Astrocyte of the cerebellum (primary cell): ENCODE results near the gene TANC1.

Experiments used
- DNase-seq: peaks from one replicate; pipeline ENCODE4 v3.0.0-alpha.2; 2011; ENCODE audit warnings: low read depth
- H3K4me3 ChIP-seq: 2 replicates; pipeline ENCODE4 v1.5.1; 2011; ENCODE audit warnings: mild to moderate bottlenecking, low read depth, low read length, moderate library complexity
- in situ Hi-C: cut with HindIII; loops from 2 replicates; pipeline ENCODE4 v1.10.0; 2017; ENCODE audit warnings: low sequenced_read_pairs
- TF ChIP-seq, protein P1 (sequence below): IDR thresholded peaks from 2 replicates; pipeline ENCODE4 v1.5.1; 2012; ENCODE audit warnings: low read length, low read depth, moderate library complexity, mild to moderate bottlenecking; ENCODE audit errors: missing control alignments

The TANC1 gene

DNA sequence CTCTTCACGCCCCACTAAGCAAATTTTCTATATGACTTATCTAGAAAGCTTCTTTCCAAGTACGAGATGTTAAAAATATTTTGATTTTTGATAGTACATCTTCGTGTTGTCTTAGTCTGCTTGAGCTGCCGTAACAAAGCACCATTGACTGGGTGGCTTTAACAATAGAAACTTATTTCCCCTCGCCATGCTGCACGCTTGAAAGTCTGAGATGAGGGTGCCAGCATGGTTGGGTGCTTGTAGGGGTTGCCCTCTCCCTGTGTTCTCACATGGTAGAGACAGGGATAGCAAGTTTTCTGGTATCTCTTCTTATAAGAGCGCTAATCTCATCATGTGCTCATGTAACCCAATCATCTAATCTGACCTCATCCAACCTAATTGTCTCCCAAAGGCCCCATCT, 106.2 kb downstream of the TANC1 start:
- DNase-seq: no peak
- H3K4me3 ChIP-seq: no peak overlapping the region
- in situ Hi-C loops: no loop called here
- TF ChIP-seq, protein P1, sequence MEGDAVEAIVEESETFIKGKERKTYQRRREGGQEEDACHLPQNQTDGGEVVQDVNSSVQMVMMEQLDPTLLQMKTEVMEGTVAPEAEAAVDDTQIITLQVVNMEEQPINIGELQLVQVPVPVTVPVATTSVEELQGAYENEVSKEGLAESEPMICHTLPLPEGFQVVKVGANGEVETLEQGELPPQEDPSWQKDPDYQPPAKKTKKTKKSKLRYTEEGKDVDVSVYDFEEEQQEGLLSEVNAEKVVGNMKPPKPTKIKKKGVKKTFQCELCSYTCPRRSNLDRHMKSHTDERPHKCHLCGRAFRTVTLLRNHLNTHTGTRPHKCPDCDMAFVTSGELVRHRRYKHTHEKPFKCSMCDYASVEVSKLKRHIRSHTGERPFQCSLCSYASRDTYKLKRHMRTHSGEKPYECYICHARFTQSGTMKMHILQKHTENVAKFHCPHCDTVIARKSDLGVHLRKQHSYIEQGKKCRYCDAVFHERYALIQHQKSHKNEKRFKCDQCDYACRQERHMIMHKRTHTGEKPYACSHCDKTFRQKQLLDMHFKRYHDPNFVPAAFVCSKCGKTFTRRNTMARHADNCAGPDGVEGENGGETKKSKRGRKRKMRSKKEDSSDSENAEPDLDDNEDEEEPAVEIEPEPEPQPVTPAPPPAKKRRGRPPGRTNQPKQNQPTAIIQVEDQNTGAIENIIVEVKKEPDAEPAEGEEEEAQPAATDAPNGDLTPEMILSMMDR: no peak

- in situ Hi-C loops: no loop called here
- TF ChIP-seq, protein P1: no peak
- DNase-seq: no peak
- H3K4me3 ChIP-seq: no peak overlapping the region
Measured at GRCh38 chr2:159075727-159076126, 107.3 kb downstream of the TANC1 start.

DNA sequence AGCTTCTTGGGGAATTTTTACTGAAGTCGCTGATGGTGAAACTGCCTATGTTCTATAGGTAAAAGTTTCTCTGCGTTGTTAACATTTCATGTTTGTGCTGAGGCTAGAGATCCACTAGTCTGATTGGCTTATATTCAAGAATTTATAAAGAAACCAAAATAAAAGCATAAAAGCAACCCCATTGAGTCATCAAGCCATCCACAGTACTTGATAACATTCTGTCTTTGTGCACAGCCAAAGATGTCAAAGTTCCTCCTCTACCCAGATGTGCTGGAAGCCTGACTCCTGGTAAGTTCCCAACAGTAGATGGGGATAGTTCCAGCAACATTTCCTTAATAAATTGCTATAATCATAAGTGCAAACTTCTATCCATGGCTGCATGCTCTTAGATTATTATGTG, 107.8 kb downstream of the TANC1 start:
- TF ChIP-seq, protein P1: no peak
- in situ Hi-C loops: no loop called here
- no peak overlapping the region for H3K4me3 ChIP-seq
- peak; percentile 74 for DNase-seq

- TF ChIP-seq, protein P1: no peak
Measured at GRCh38 chr2:159077869-159078268, 109.4 kb downstream of the TANC1 start.

GRCh38 chr2:159078443-159078842, 110.0 kb downstream of the TANC1 start:
- H3K4me3 ChIP-seq: no peak overlapping the region
- DNase-seq: no peak
- TF ChIP-seq, protein P1: no peak
- in situ Hi-C loops: no loop called here

More at GRCh38 chr2:159077869-159078268, 109.4 kb downstream of the TANC1 start:
- in situ Hi-C loops: no loop called here
- H3K4me3 ChIP-seq: no peak overlapping the region
- no peak for DNase-seq

GRCh38 chr2:159080641-159081040, 112.2 kb downstream of the TANC1 start:
- in situ Hi-C loops: no loop called here
- TF ChIP-seq, protein P1: no peak
- H3K4me3 ChIP-seq: no peak overlapping the region
- no peak for DNase-seq

DNA sequence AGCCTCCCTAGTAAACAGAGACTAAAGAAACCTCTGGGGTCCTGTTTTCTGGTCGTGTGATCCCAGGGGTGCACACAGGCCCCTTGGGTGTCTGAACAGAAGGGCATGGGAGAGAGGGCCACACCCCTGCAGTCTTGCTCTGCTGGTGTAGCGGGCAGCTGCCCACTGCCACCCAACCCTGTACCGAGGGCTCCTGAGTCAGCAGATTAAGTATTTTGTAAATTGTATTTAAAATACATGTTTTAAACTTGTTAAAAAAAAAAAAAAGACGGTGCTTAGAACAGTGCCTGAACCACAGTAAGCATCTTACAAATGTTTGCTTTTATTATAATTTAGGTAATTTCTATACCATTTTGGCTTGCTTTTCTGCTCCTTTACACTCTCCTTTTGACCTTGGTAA, 113.7 kb downstream of the TANC1 start:
- TF ChIP-seq, protein P1: no peak
- no peak for DNase-seq
- in situ Hi-C loops: no loop called here
- H3K4me3 ChIP-seq: no peak overlapping the region
